ENCODE measurements around the gene SPHKAP.

- TF ChIP-seq CTCF (IDR thresholded peaks at IDR 0.05) (no peak), POLR2A (IDR thresholded peaks at IDR 0.05) (no peak)
These were observed 42.9 kb upstream of the SPHKAP start for GRCh38 chr2:228224410-228224809.
